GM19455 (cell line): Measurements from ENCODE around the gene RBM15B.
A peak's percentile ranks its signal among the peaks of the same experiment; 100 is the strongest.

Experiments
- ATAC-seq: cut with Tn5 transposase; IDR thresholded peaks from one replicate; pipeline ENCODE4 v1.9.1; 2021; ENCODE audit not compliant: unreplicated experiment

The RBM15B gene

GRCh38 chr3:51391566-51392354, 675 bp downstream of the RBM15B start:
- peak; percentile 24 for ATAC-seq

GRCh38 chr3:51392355-51393133, 1.5 kb downstream of the RBM15B start:
- no peak for ATAC-seq

- no peak for ATAC-seq
Observed at GRCh38 chr3:51393134-51393495, 2.0 kb downstream of the RBM15B start.

GRCh38 chr3:51393564-51393963, 2.5 kb downstream of the RBM15B start:
- no peak for ATAC-seq

- ATAC-seq, result no peak
Observed at GRCh38 chr3:51394541-51394940, 3.5 kb downstream of the RBM15B start.

GRCh38 chr3:51395493-51396213, 4.6 kb downstream of the RBM15B start:
- ATAC-seq, result no peak

GRCh38 chr3:51396401-51396800, 5.3 kb downstream of the RBM15B start:
- no peak for ATAC-seq

GRCh38 chr3:51397392-51397791, 6.3 kb downstream of the RBM15B start:
- ATAC-seq, result no peak

GRCh38 chr3:51398595-51399310, 7.7 kb downstream of the RBM15B start:
- no peak for ATAC-seq

- ATAC-seq, result no peak
Observed at GRCh38 chr3:51400166-51400565, 9.1 kb downstream of the RBM15B start.

- no peak for ATAC-seq
Observed at GRCh38 chr3:51401735-51402134, 10.7 kb downstream of the RBM15B start.

- ATAC-seq, result no peak
Observed at GRCh38 chr3:51403675-51404074, 12.6 kb downstream of the RBM15B start.

GRCh38 chr3:51408021-51408420, 16.9 kb downstream of the RBM15B start:
- no peak for ATAC-seq

- no peak for ATAC-seq
Observed at GRCh38 chr3:51408813-51409212, 17.7 kb downstream of the RBM15B start.

- ATAC-seq, result no peak
Observed at GRCh38 chr3:51422211-51422610, 31.1 kb downstream of the RBM15B start.

GRCh38 chr3:51426921-51427320, 35.8 kb downstream of the RBM15B start:
- no peak for ATAC-seq

GRCh38 chr3:51429138-51429537, 38.1 kb downstream of the RBM15B start:
- no peak for ATAC-seq

- no peak for ATAC-seq
Observed at GRCh38 chr3:51434110-51434509, 43.0 kb downstream of the RBM15B start.

- ATAC-seq, result no peak
Observed at GRCh38 chr3:51434746-51435327, 43.8 kb downstream of the RBM15B start.

GRCh38 chr3:51436998-51437639, 46.0 kb downstream of the RBM15B start:
- ATAC-seq, result no peak
